Measurements from ENCODE around the gene ZNF883.

ZNF883 gene

GRCh38 chr9:112917047-112917986, 94.7 kb downstream of the ZNF883 start:
- FAIRE-seq = no peak

GRCh38 chr9:112914524-112914923, 97.5 kb downstream of the ZNF883 start:
- FAIRE-seq = no peak

DNA sequence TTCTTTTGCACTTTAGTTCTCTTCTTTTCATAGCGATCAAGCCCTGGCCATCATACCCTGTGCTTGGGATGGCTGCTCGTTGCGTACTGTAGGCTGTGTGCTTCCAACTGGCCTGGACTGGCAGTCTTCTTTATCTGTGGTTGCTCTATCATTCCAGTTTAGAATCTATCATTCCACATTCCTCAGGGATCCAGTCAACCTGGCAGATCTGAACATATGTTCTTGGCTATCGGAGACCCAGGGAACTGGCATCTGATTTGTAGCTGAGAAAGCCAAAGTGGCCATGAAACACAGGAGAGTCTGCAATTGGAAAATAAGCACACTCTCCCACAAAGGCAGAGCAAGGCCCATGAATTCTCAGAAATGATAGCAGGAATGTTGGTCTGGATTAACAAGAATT, 98.7 kb downstream of the ZNF883 start:
- FAIRE-seq = no peak

DNA sequence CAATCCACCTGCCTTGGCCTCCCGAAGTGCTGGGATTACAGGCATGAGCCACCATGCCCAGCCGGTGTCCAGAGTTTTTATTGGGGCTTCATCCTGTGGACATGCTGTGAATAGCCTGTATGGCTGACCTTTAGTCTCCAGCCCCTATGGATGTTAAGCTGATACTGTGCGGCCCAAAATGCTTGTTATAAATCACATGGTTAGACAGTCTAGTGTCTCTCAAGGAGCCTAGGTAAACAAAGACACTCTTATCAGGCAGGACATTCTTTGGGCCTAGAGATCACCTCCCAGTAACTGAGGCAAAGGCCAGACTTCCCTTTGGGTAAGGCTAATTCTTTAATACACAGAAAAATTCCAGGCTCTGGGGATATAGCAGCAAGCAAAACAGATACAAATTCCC, 99.4 kb downstream of the ZNF883 start:
- FAIRE-seq = no peak

DNA sequence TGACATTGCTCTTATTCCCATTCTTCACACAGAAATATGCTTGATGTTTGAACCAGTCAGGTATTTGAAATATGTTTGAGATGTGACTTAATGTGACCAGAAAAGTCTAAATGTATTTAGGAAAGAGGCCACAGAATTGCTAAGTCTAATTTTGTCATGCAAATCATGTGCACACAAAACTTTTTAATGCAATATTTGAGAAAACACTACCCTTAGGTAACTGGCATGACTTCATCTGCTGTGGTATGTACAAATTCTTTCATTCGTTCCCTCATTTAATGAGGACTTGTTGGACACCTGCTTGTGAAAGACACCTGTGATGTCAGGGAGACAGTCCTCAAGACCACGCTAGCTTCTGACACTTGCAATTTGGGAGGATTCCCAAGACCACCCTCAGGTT, 100.3 kb downstream of the ZNF883 start:
- no peak for FAIRE-seq
